Calu3 (cell line): ENCODE results near the gene ARHGAP25. TPM values are rescaled to one million over a fixed set of nuclear protein-coding genes. Genes with fewer than 3 reads are reported as not detected.

Experiments used
- BruUV-seq: library from RNA; stranded (reverse); fragments of 400-500 nt; replicated peaks from 2 replicates; lab custom pipeline; 2021; lab: Mats Ljungman, UMichigan
- CTCF ChIA-PET: fragments of 300-600 bp; sonication (Branson Sonifier 250); formaldehyde crosslinking; loops from one replicate; lab custom pipeline; 2022; ENCODE audit warnings: antibody characterized with exemption; lab: Charles Lee
- DNase-seq: peaks from one replicate; pipeline ENCODE4 v3.0.0; 2022
- H3K27ac Mint-ChIP-seq: one replicate; pipeline ENCODE4 v1.8.0; 2022; ENCODE audit warnings: mixed read lengths; ENCODE audit not compliant: unreplicated experiment
- H3K27me3 Mint-ChIP-seq: one replicate; pipeline ENCODE4 v1.8.0; 2022; ENCODE audit warnings: mixed read lengths; ENCODE audit not compliant: unreplicated experiment
- H3K36me3 Mint-ChIP-seq: one replicate; pipeline ENCODE4 v1.8.0; 2022; ENCODE audit warnings: mild to moderate bottlenecking, moderate library complexity, mixed read lengths; ENCODE audit not compliant: insufficient read depth, unreplicated experiment
- H3K4me1 Mint-ChIP-seq: one replicate; pipeline ENCODE4 v1.8.0; 2022; ENCODE audit warnings: mild to moderate bottlenecking, low read depth, mixed read lengths; ENCODE audit not compliant: unreplicated experiment
- H3K4me3 Mint-ChIP-seq: one replicate; pipeline ENCODE4 v1.8.0; 2022; ENCODE audit warnings: mild to moderate bottlenecking, low read depth, moderate library complexity, mixed read lengths; ENCODE audit not compliant: unreplicated experiment
- H3K9me3 Mint-ChIP-seq: one replicate; pipeline ENCODE4 v1.8.0; 2022; ENCODE audit warnings: low read depth, mixed read lengths; ENCODE audit not compliant: unreplicated experiment
- intact Hi-C: fragments of 100-400 bp; cut with micrococcal nuclease; formaldehyde crosslinking; loops from one replicate; pipeline ENCODE4 v1.10.0; 2022; ENCODE audit not compliant: unreplicated experiment
- total RNA-seq: library from RNA; stranded (reverse); gene quantifications from 2 replicates; pipeline ENCODE4 v1.2.3, GENCODE V29; 2022
- TF ChIP-seq, protein P1 (sequence below): fragments of 200-600 bp; IDR thresholded peaks from one replicate; pipeline ENCODE4 v1.8.0; 2022; ENCODE audit warnings: antibody characterized with exemption; ENCODE audit not compliant: unreplicated experiment

ARHGAP25 gene
- total RNA-seq, 1 experiment from 2014 or later: not detected

GRCh38 chr2:68774569-68775271, 40.1 kb downstream of the ARHGAP25 start:
- Mint-ChIP-seq H3K27ac (no peak overlapping the region), H3K27me3 (peaks cover 67% of the 10 kb centered on the region), H3K9me3 (no peaks in the 10 kb centered on the region), H3K36me3 (no peaks in the 10 kb centered on the region), H3K4me3 (no peak overlapping the region), H3K4me1 (no peaks in the 10 kb centered on the region)
- CTCF ChIA-PET: no interaction called here
- TF ChIP-seq, protein P1, sequence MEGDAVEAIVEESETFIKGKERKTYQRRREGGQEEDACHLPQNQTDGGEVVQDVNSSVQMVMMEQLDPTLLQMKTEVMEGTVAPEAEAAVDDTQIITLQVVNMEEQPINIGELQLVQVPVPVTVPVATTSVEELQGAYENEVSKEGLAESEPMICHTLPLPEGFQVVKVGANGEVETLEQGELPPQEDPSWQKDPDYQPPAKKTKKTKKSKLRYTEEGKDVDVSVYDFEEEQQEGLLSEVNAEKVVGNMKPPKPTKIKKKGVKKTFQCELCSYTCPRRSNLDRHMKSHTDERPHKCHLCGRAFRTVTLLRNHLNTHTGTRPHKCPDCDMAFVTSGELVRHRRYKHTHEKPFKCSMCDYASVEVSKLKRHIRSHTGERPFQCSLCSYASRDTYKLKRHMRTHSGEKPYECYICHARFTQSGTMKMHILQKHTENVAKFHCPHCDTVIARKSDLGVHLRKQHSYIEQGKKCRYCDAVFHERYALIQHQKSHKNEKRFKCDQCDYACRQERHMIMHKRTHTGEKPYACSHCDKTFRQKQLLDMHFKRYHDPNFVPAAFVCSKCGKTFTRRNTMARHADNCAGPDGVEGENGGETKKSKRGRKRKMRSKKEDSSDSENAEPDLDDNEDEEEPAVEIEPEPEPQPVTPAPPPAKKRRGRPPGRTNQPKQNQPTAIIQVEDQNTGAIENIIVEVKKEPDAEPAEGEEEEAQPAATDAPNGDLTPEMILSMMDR: no peak
- BruUV-seq: no TSS peak
- no peak for DNase-seq
- intact Hi-C loops: no loop called here

DNA sequence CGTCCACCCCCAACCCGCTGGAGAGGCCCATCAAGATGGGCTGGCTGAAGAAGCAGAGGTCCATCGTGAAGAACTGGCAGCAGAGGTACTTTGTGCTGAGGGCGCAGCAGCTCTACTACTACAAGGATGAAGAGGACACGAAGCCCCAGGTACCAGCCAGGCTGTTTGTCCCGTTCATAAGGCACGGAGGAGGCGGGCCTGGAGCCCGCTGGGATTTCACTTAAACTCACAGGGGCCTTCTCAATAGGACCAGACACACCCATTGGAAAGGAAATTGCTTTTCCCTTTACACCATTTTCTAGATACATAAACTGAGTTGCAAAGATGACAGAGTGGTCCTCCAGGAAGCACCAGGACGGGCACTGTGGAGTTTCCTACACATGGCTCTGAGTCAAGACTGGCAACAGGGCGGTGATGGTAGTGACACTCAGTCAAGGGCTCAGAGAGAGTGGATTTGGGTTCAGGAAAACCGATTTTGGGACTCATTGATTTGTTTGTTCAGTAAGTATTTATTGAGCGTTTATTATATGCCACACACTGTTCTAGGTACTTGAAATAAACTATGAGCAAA, 40.7 kb downstream of the ARHGAP25 start:
- Mint-ChIP-seq H3K27me3 (peaks cover 67% of the 10 kb centered on the region), H3K27ac (no peak overlapping the region), H3K4me1 (no peaks in the 10 kb centered on the region), H3K9me3 (no peaks in the 10 kb centered on the region), H3K4me3 (no peak overlapping the region), H3K36me3 (no peaks in the 10 kb centered on the region)
- TF ChIP-seq, protein P1: no peak
- intact Hi-C loops: no loop called here
- CTCF ChIA-PET: no interaction called here
- no peak for DNase-seq
- BruUV-seq: no TSS peak

DNA sequence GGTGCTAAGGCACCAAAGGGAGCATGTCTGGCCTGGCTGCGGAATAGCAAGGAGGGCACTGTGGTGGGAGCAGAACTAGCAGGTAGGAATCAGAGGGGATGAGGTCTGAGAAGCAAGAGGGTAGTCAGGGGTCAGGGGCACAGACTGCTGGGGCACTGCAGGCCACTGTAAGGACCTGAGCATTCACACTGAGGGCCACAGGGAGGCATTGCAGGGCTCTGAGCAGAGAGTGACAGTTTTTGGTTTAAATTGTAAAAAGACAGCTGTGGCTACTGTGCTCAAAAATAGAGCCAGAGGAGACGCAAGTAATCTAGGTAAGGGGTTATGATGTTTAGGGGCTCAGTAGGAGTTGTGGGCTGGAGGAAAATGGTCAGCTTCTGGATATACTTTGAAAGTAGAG, 41.5 kb downstream of the ARHGAP25 start:
- Mint-ChIP-seq H3K27ac (no peak overlapping the region), H3K9me3 (no peaks in the 10 kb centered on the region), H3K4me3 (no peak overlapping the region), H3K4me1 (no peaks in the 10 kb centered on the region), H3K27me3 (peaks cover 67% of the 10 kb centered on the region), H3K36me3 (no peaks in the 10 kb centered on the region)
- intact Hi-C loops: no loop called here
- CTCF ChIA-PET: interaction anchor here (0.6 kb wide), 1 partner anchor 106 kb away, joined by 3 read pairs; no protein-coding TSS in a partner anchor
- DNase-seq: no peak
- no TSS peak for BruUV-seq
- TF ChIP-seq, protein P1: no peak

DNA sequence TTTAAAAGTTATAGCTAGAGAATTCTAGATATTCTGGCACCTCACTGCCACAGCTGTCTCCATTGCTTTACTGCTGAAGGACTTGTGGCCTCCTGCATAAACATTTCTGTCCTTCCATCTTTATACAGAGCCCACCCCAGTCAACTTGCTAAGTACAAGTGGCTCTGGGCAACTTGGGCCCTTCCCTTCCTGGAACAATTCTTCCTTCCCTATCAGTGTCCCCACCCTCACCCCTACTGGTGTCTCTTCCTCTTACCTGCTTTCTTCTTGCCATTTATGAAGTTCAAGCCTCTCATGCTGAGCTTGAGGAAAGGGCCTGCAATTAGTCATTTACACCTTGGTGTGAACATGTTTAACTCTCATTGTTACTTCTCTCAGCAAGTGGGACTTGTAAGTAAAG, 45.0 kb downstream of the ARHGAP25 start:
- Mint-ChIP-seq H3K27me3 (peaks cover 44% of the 10 kb centered on the region), H3K27ac (no peak overlapping the region), H3K4me3 (no peak overlapping the region), H3K9me3 (no peaks in the 10 kb centered on the region), H3K36me3 (no peaks in the 10 kb centered on the region), H3K4me1 (no peaks in the 10 kb centered on the region)
- intact Hi-C loops: no loop called here
- no TSS peak for BruUV-seq
- TF ChIP-seq, protein P1: no peak
- DNase-seq: no peak
- CTCF ChIA-PET: interaction anchor here (1.0 kb wide), 1 partner anchor 50 kb away, joined by 3 read pairs; no protein-coding TSS in a partner anchor
